Prostate gland (tissue), 2 donors: ENCODE measurements around the gene LNX2.

ENCODE experiments used
- CTCF ChIP-seq, 4 experiments: fragments of 200-600 bp in 2 of 4; fragments of 450-650 bp in 2 of 4; sonication (generic) in 2 of 4; IDR thresholded peaks; 1 replicate in 3 of 4; 2 replicates in 1 of 4; pipeline ENCODE4 v1.5.1; 2016 to 2019; ENCODE audit warnings: antibody characterized with exemption in 4 of 4, mild to moderate bottlenecking in 2 of 4, moderate library complexity in 2 of 4
- POLR2A ChIP-seq: fragments of 450-650 bp; IDR thresholded peaks from one replicate; pipeline ENCODE4 v1.6.1; 2016; ENCODE audit warnings: antibody characterized with exemption, mild to moderate bottlenecking
- POLR2AphosphoS5 ChIP-seq: sonication (generic); formaldehyde crosslinking; IDR thresholded peaks from one replicate; pipeline ENCODE4 v1.6.1; 2017; ENCODE audit warnings: antibody characterized with exemption

- TF ChIP-seq POLR2A (no peak), POLR2AphosphoS5 (no peak), CTCF (IDR thresholded peaks at IDR 0.05) (no peak)
These were observed 43.6 kb upstream of the LNX2 start for GRCh38 chr13:27663947-27664346.
